ENCODE measurements around the gene GSTP1. TPM values are rescaled to one million over a fixed set of nuclear protein-coding genes. Genes with fewer than 3 reads are reported as not detected.

GSTP1 gene
- total and polyA plus RNA-seq, 9 of the 15 experiments (the other 6 are each of a cell fraction or from before 2014, with no cell fraction given), result 592 to 2,150 (median 1,204) TPM

- TF ChIP-seq MITF (IDR thresholded peaks at IDR 0.05) (0 out of 2 replicates have a peak, but pooled peaks have one; percentile 15), SREBF2 (CRISPR knock-in tag; IDR thresholded peaks at IDR 0.05) (no peak), ZFP36 (IDR thresholded peaks at IDR 0.05; ENCODE audit: low read depth, low read length, partially characterized antibody) (peak; percentile 50), PYGO2 (tag; IDR thresholded peaks at IDR 0.05) (no peak), ZFP91 (CRISPR knock-in tag; IDR thresholded peaks at IDR 0.05) (no peak), MTA3 (IDR thresholded peaks at IDR 0.05; ENCODE audit: borderline replicate concordance) (peak; percentile 97), POLR3A (IDR thresholded peaks at IDR 0.05; ENCODE audit: borderline replicate concordance, extremely low read depth, insufficient read depth, insufficient read length) (no peak), TGIF2 (CRISPR knock-in tag; IDR thresholded peaks at IDR 0.05) (no peak), CHD4 (IDR thresholded peaks at IDR 0.05; ENCODE audit: insufficient read depth, insufficient replicate concordance, low read depth, low read length, poor library complexity, severe bottlenecking) (no peak), ZNF354B (CRISPR knock-in tag; IDR thresholded peaks at IDR 0.05) (no peak), TFAM (CRISPR knock-in tag; conservative IDR thresholded peaks at IDR 0.05) (no peak), EZH2 (IDR thresholded peaks at IDR 0.05; ENCODE audit: borderline replicate concordance, low read depth, low read length) (no peak), GATAD2B (IDR thresholded peaks at IDR 0.05; ENCODE audit: borderline replicate concordance) (peak; percentile 99), EGR1 (conservative IDR thresholded peaks at IDR 0.05) (peak; percentile 17; the same call in 1 of the 2 replicates), HSF4 (CRISPR knock-in tag; IDR thresholded peaks at IDR 0.05; ENCODE audit: borderline replicate concordance) (no peak), XRCC4 (IDR thresholded peaks at IDR 0.05; ENCODE audit: extremely low read depth, insufficient read depth, insufficient read length) (no peak), KDM4B (IDR thresholded peaks at IDR 0.05; ENCODE audit: borderline replicate concordance in 2 of 2, low read depth in 1 of 2) (no peak), GTF2F1 (IDR thresholded peaks at IDR 0.05; ENCODE audit: low read depth, low read length) (peak; percentile 64; the same call in 1 of the 2 replicates), ZNF274 (IDR thresholded peaks at IDR 0.05; ENCODE audit: borderline replicate concordance, low read depth, low read length) (no peak), ZNF41 (CRISPR knock-in tag; conservative IDR thresholded peaks at IDR 0.05) (no peak), HINFP (tag; conservative IDR thresholded peaks at IDR 0.05; ENCODE audit: low read depth) (peak; percentile 90), TEAD1 (CRISPR knock-in tag; IDR thresholded peaks at IDR 0.05) (peak; percentile 4 to 91; a peak in 2 of 4 replicates), TARDBP (IDR thresholded peaks at IDR 0.05) (peak; percentile 80)
Measured at GRCh38 chr11:67583247-67584204, at the start of gene GSTP1 (continued).
